ENCODE data around the gene PLCH2.

The PLCH2 gene

GRCh38 chr1:2542246-2542915, 66.3 kb downstream of the PLCH2 start:
- Histone ChIP-seq H3K4me3 (no peak overlapping the region), H4K20me1 (no peaks in the 10 kb centered on the region), H3K27ac (no peak overlapping the region), H3K4me2 (peak overlapping the region; percentile 86), H3K36me3 (no peaks in the 10 kb centered on the region), H3K9me3 (no peaks in the 10 kb centered on the region), H3K9ac (no peak overlapping the region), H3K27me3 (peaks cover 4% of the 10 kb centered on the region; the same call in 1 of the 2 replicates), H3K4me1 (peaks cover 74% of the 10 kb centered on the region)
- TF ChIP-seq Cebpa-rat (IDR thresholded peaks at IDR 0.05), result no peak

GRCh38 chr1:2543543-2544092, 67.5 kb downstream of the PLCH2 start:
- Histone ChIP-seq H3K4me1 (peaks cover 86% of the 10 kb centered on the region), H3K27ac (peak overlapping the region; percentile 66), H3K4me3 (no peak overlapping the region), H3K9ac (peak overlapping the region; percentile 45; the same call in 1 of the 2 replicates), H3K36me3 (no peaks in the 10 kb centered on the region), H3K4me2 (peak overlapping the region; percentile 86), H4K20me1 (no peaks in the 10 kb centered on the region), H3K27me3 (peaks cover 4% of the 10 kb centered on the region; the same call in 1 of the 2 replicates), H3K9me3 (no peaks in the 10 kb centered on the region)
- TF ChIP-seq Cebpa-rat (IDR thresholded peaks at IDR 0.05), result no peak

- H3K27me3 ChIP-seq, result peaks cover 4% of the 10 kb centered on the region; the same call in 1 of the 2 replicates
- peaks cover 91% of the 10 kb centered on the region for H3K4me1 ChIP-seq
- H3K9ac ChIP-seq, result 0 out of 2 replicates have a peak overlapping the region, but pooled peaks have one; percentile 45
- TF ChIP-seq Cebpa-rat (IDR thresholded peaks at IDR 0.05), result no peak
- no peaks in the 10 kb centered on the region for H3K9me3 ChIP-seq
- H3K4me2 ChIP-seq, result peak overlapping the region; percentile 86
- no peaks in the 10 kb centered on the region for H4K20me1 ChIP-seq
- H3K36me3 ChIP-seq, result no peaks in the 10 kb centered on the region
- no peak overlapping the region for H3K4me3 ChIP-seq
- H3K27ac ChIP-seq, result peak overlapping the region; percentile 66
These were observed 68.2 kb downstream of the PLCH2 start for GRCh38 chr1:2544093-2544874.

GRCh38 chr1:2544875-2545640, 69.0 kb downstream of the PLCH2 start:
- peaks cover 93% of the 10 kb centered on the region for H3K4me1 ChIP-seq
- H3K9me3 ChIP-seq, result no peaks in the 10 kb centered on the region
- no peaks in the 10 kb centered on the region for H4K20me1 ChIP-seq
- no peak overlapping the region for H3K9ac ChIP-seq
- peak overlapping the region; percentile 66 for H3K27ac ChIP-seq
- no peaks in the 10 kb centered on the region for H3K36me3 ChIP-seq
- peak overlapping the region; percentile 86 for H3K4me2 ChIP-seq
- H3K27me3 ChIP-seq, result peaks cover 4% of the 10 kb centered on the region; the same call in 1 of the 2 replicates
- TF ChIP-seq Cebpa-rat (IDR thresholded peaks at IDR 0.05), result no peak
- H3K4me3 ChIP-seq, result no peak overlapping the region

GRCh38 chr1:2545754-2546514, 69.8 kb downstream of the PLCH2 start:
- no peaks in the 10 kb centered on the region for H3K9me3 ChIP-seq
- H3K27ac ChIP-seq, result peak overlapping the region; percentile 94
- peaks cover 96% of the 10 kb centered on the region for H3K4me1 ChIP-seq
- peak overlapping the region; percentile 67 for H3K4me3 ChIP-seq
- H3K9ac ChIP-seq, result peak overlapping the region; percentile 70; the same call in 1 of the 2 replicates
- no peaks in the 10 kb centered on the region for H3K27me3 ChIP-seq
- H3K36me3 ChIP-seq, result no peaks in the 10 kb centered on the region
- no peaks in the 10 kb centered on the region for H4K20me1 ChIP-seq
- peak overlapping the region; percentile 88 for H3K4me2 ChIP-seq
- no peak for TF ChIP-seq Cebpa-rat (IDR thresholded peaks at IDR 0.05)

- Histone ChIP-seq H3K4me3 (peak overlapping the region; percentile 67), H3K4me2 (peak overlapping the region; percentile 88), H3K27me3 (no peaks in the 10 kb centered on the region), H3K27ac (peak overlapping the region; percentile 94), H3K9me3 (no peaks in the 10 kb centered on the region), H3K36me3 (no peaks in the 10 kb centered on the region), H4K20me1 (no peaks in the 10 kb centered on the region), H3K9ac (peak overlapping the region; percentile 70), H3K4me1 (peaks cover 96% of the 10 kb centered on the region)
- no peak for TF ChIP-seq Cebpa-rat (IDR thresholded peaks at IDR 0.05)
These were observed 70.6 kb downstream of the PLCH2 start for GRCh38 chr1:2546515-2547209.

GRCh38 chr1:2547210-2548067, 71.3 kb downstream of the PLCH2 start:
- no peak for TF ChIP-seq Cebpa-rat (IDR thresholded peaks at IDR 0.05)
- H4K20me1 ChIP-seq, result no peaks in the 10 kb centered on the region
- peak overlapping the region; percentile 70 for H3K9ac ChIP-seq
- H3K4me1 ChIP-seq, result peaks cover 96% of the 10 kb centered on the region
- peak overlapping the region; percentile 94 for H3K27ac ChIP-seq
- peak overlapping the region; percentile 67 for H3K4me3 ChIP-seq
- H3K9me3 ChIP-seq, result no peaks in the 10 kb centered on the region
- H3K4me2 ChIP-seq, result peak overlapping the region; percentile 88
- H3K27me3 ChIP-seq, result no peaks in the 10 kb centered on the region
- H3K36me3 ChIP-seq, result no peaks in the 10 kb centered on the region
